ENCODE data around the gene QKI.
"Not testable (repeated sequence)": the region's sequence is repeated elsewhere in the genome, so short reads cannot be mapped to it uniquely, and the experiment has no call there.

Gene QKI

DNA sequence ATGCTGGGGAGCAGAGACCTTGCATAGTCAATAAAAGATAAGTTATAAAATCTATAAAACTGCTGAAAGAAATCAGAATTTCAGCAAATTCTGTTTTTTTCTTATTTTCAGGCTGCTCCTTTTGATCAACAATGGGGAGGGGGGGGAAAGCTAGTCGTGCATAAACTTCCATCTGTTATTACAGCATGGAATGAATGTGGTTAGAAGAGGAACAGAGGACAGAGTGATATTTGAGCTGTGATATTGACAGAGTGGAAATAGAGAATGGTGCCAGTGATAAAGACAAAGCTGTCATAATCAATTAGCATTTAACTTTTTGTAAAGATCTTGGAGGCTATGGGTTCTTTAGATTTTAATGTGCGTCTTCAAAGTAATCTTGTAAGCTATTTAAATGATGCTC lies 43.4 kb upstream of the QKI start:
- TF ChIP-seq, protein P1, sequence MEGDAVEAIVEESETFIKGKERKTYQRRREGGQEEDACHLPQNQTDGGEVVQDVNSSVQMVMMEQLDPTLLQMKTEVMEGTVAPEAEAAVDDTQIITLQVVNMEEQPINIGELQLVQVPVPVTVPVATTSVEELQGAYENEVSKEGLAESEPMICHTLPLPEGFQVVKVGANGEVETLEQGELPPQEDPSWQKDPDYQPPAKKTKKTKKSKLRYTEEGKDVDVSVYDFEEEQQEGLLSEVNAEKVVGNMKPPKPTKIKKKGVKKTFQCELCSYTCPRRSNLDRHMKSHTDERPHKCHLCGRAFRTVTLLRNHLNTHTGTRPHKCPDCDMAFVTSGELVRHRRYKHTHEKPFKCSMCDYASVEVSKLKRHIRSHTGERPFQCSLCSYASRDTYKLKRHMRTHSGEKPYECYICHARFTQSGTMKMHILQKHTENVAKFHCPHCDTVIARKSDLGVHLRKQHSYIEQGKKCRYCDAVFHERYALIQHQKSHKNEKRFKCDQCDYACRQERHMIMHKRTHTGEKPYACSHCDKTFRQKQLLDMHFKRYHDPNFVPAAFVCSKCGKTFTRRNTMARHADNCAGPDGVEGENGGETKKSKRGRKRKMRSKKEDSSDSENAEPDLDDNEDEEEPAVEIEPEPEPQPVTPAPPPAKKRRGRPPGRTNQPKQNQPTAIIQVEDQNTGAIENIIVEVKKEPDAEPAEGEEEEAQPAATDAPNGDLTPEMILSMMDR (IDR thresholded peaks at IDR 0.05; ENCODE audit: low read depth, low read length, missing control alignments): no peak
- DNase-seq (ENCODE audit: low read depth): no peak
- H3K4me3 ChIP-seq (ENCODE audit: low read depth, low read length): no peak overlapping the region

DNA sequence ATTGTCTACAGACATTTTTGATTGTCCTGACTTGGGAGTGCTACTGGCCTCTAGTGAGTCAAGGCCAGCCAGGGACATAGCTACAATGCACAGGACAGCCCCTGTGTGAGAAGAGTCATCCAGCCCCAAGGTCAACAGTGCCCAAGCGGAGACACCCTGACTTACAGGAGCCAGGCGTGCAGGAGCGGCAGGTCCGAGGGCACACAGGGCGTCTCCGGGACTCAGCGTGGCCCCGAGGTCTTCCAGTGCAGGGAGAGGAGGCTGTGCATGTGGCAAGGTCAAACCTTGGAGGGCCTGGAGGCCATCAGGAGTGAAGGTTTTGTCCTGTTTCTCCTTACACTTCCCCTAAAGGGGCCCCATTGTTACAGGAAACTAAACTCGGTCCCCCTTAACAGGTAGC lies 41.3 kb upstream of the QKI start:
- no peak overlapping the region for H3K4me3 ChIP-seq (ENCODE audit: low read depth, low read length)
- no peak for DNase-seq (ENCODE audit: low read depth)
- TF ChIP-seq, protein P1 (IDR thresholded peaks at IDR 0.05; ENCODE audit: low read depth, low read length, missing control alignments): no peak

DNA sequence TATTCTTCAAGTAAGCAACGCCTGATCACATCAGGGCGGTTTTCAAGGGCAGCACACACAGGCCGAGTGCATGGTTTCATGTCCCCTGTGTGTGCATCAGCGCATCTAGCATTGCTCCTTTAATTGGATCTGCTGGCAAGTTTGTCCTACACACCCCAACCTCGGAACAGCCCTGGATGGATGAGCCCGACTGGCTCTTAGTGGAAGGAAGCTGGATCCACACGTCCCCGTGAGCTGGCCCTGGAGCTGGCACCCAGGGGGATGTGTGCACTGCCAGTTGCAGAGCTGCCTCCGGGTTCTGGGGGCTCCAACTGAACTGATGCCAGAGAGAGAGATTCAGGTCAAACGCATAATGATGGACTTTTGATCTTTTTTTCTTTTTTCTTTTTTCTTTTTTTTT lies 39.2 kb upstream of the QKI start:
- DNase-seq (ENCODE audit: low read depth): no peak
- TF ChIP-seq, protein P1 (IDR thresholded peaks at IDR 0.05; ENCODE audit: low read depth, low read length, missing control alignments): no peak
- H3K4me3 ChIP-seq (ENCODE audit: low read depth, low read length): no peak overlapping the region

DNA sequence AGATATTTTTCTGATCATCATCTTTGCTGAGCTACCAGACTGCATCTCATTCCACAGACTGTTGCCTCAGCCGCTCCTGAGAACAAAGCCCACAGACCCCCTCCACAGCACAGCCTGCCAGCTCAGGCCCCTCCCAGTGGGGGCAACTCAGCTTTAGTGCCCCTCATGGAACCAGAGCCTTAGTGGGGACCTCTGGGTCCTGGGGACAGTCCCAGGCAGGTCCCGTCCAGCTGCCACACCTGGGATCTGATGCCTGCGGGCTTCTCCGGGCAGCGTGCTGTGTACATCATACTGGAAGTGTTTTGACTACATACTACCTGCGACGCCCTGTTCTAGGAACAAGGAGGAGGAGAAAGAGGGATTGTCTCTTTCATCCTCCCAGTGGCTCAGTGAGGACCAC lies 38.3 kb upstream of the QKI start:
- TF ChIP-seq, protein P1 (IDR thresholded peaks at IDR 0.05; ENCODE audit: low read depth, low read length, missing control alignments): no peak
- no peak for DNase-seq (ENCODE audit: low read depth)
- H3K4me3 ChIP-seq (ENCODE audit: low read depth, low read length): no peak overlapping the region

DNA sequence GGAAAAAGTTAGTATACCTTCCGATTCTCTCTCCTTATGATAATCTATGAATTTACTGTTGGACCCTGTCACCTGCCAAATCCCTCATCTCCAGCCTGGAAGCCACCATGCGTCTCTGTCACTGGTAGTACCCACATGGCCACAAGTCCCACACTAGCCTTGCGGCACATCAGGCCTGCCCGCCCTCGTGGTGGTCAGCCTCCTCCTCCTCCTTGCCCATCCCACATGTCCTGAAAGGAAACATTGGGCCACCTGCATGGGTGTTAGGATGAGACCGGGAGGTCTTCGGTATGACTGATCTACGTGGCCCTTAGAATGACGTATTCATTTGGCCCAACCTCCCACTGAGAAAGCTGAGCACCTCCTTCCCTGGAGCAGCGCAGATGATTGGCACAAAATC lies 37.0 kb upstream of the QKI start:
- TF ChIP-seq, protein P1 (IDR thresholded peaks at IDR 0.05; ENCODE audit: low read depth, low read length, missing control alignments): no peak
- no peak overlapping the region for H3K4me3 ChIP-seq (ENCODE audit: low read depth, low read length)
- no peak for DNase-seq (ENCODE audit: low read depth)

DNA sequence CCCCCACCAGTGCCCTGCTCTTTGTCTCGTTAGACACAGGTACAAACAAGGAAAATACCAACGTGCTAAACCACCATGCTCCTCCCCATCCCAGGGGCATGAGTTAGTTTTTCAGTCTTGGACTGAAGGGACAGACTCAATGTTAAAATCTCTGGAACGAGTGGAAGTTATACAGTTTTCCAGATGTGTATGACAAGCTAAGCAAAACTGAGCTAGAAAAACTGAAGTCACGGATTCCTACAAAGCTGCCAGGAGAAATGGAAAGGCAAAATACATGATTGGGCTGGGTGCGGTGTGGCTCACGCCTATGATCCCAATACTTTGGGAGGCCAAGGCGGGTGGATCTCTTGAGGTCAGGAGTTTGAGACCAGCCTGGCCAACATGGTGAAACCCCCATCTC lies 34.3 kb upstream of the QKI start:
- no peak overlapping the region for H3K4me3 ChIP-seq (ENCODE audit: low read depth, low read length)
- DNase-seq (ENCODE audit: low read depth): no peak
- TF ChIP-seq, protein P1 (IDR thresholded peaks at IDR 0.05; ENCODE audit: low read depth, low read length, missing control alignments): no peak

DNA sequence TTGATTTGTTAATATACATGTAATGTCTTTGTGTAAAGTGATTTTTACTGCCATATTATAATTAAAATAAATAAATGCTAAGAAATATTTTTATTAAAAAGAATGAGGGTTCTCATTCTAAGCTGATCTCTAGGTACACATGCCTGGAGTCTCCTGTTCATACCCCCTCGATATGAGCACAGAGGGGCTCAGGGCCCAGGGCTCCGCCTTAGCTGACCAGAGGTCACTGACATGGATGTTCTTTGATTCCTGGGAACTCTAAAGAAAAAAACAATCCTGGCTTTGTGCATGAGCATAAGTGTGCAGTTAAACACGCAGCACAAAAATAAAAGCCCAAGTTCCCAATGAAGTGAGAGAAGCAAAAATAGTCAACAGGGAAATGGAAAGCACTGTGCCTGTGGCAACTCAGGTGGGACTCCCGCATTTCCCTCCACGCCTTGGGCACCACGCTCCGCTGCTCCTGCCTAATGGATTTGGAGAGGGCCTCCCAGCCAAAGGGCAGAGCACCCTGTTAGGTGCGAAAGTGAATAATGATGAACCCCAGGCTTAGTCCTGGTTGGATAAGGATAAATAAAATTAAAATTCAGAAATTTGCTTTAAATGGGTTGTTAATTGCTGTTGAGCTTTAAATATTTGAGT lies 33.3 kb upstream of the QKI start:
- TF ChIP-seq, protein P1 (IDR thresholded peaks at IDR 0.05; ENCODE audit: low read depth, low read length, missing control alignments): no peak
- H3K4me3 ChIP-seq (ENCODE audit: low read depth, low read length): no peak overlapping the region
- no peak for DNase-seq (ENCODE audit: low read depth)

DNA sequence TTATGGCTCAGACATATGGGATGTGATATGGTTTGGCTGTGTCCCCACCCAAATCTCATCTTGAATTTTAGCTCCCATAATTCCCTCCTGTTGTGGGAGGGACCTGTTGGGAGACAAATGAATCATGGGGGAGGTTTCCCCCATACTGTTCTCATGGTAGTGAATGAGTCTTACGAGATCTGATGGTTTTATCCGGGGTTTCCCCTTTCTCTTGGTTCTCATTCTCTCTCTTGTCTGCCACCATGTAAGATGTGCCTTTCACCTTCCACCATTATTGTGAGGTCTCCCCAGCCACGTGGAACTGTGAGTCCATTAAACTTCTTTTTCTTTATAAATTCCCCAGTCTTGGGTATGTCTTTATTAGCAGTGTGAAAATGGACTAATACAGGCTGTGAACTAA lies 31.1 kb upstream of the QKI start:
- not testable (repeated sequence) for DNase-seq (ENCODE audit: low read depth)

More for the DNA sequence above, 31.1 kb upstream of the QKI start:
- H3K4me3 ChIP-seq (ENCODE audit: low read depth, low read length): not testable (repeated sequence)

Data from GM12864 (cell line).